ENCODE measurements around the gene TIFAB. TPM values are rescaled to one million over a fixed set of nuclear protein-coding genes. Genes with fewer than 3 reads are reported as not detected.

TIFAB gene
- total RNA-seq, 1 experiment from 2014 or later: not detected

- Histone ChIP-seq H2AFZ (ENCODE audit: low read depth, low read length, poor library complexity, severe bottlenecking) (no peak overlapping the region), H3K4me3 (replicated peaks in 1 of 2; ENCODE audit: low read depth in 1 of 2, low read length in 2 of 2) (no peak overlapping the region), H3K9ac (ENCODE audit: low read length) (no peak overlapping the region), H3K79me2 (ENCODE audit: insufficient read depth, low read length) (no peaks in the 10 kb centered on the region), H3K27me3 (ENCODE audit: insufficient read depth, low read length) (no peaks in the 10 kb centered on the region; the same call in 1 of the 2 replicates), H4K20me1 (ENCODE audit: insufficient read depth) (no peaks in the 10 kb centered on the region), H3K9me2 (ENCODE audit: insufficient read depth) (no peaks in the 10 kb centered on the region), H3K4me1 (ENCODE audit: control insufficient read depth in 1 of 2, insufficient read depth in 2 of 2, low read length in 2 of 2) (peaks cover 3 to 6% of the 10 kb centered on the region in 2 experiments; a peak in 3 of 4 replicates), H3K36me3 (ENCODE audit: control insufficient read depth in 1 of 2, insufficient read depth in 2 of 2, low read length in 2 of 2) (no peaks in the 10 kb centered on the region), H3K27ac (ENCODE audit: low read depth, low read length) (no peak overlapping the region), H3K9me3 (ENCODE audit: control insufficient read depth in 1 of 2, insufficient read depth in 1 of 2, low read depth in 1 of 2, low read length in 2 of 2) (no peaks in the 10 kb centered on the region), H3K4me2 (ENCODE audit: low read length) (no peak overlapping the region)
- intact Hi-C loops (cut with micrococcal nuclease): no loop called here
- ATAC-seq (no peak), DNase-seq (ENCODE audit: low read depth, low spot score) (no peak)
- TF ChIP-seq JUND (IDR thresholded peaks at IDR 0.05): no peak
- TF ChIP-seq SRF (IDR thresholded peaks at IDR 0.05; ENCODE audit: low read depth): no peak
- no peak for TF ChIP-seq SP1 (IDR thresholded peaks at IDR 0.05; ENCODE audit: low read depth)
- no peak for TF ChIP-seq POLR2A (IDR thresholded peaks at IDR 0.05; ENCODE audit: borderline replicate concordance, extremely low read depth, insufficient read depth, insufficient read length)
- TF ChIP-seq ZNF274 (IDR thresholded peaks at IDR 0.05; ENCODE audit: low read depth, low read length): no peak
- TF ChIP-seq ZBTB33 (IDR thresholded peaks at IDR 0.05; ENCODE audit: extremely low read depth, insufficient replicate concordance, low read length): no peak
- TF ChIP-seq, protein P1, sequence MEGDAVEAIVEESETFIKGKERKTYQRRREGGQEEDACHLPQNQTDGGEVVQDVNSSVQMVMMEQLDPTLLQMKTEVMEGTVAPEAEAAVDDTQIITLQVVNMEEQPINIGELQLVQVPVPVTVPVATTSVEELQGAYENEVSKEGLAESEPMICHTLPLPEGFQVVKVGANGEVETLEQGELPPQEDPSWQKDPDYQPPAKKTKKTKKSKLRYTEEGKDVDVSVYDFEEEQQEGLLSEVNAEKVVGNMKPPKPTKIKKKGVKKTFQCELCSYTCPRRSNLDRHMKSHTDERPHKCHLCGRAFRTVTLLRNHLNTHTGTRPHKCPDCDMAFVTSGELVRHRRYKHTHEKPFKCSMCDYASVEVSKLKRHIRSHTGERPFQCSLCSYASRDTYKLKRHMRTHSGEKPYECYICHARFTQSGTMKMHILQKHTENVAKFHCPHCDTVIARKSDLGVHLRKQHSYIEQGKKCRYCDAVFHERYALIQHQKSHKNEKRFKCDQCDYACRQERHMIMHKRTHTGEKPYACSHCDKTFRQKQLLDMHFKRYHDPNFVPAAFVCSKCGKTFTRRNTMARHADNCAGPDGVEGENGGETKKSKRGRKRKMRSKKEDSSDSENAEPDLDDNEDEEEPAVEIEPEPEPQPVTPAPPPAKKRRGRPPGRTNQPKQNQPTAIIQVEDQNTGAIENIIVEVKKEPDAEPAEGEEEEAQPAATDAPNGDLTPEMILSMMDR (IDR thresholded peaks at IDR 0.05 in 2 of 3, conservative IDR thresholded peaks at IDR 0.05 in 1 of 3; ENCODE audit: borderline replicate concordance in 1 of 3, insufficient read depth in 1 of 3, low read depth in 2 of 3, low read length in 2 of 3): no peak
- TF ChIP-seq RAD21 (IDR thresholded peaks at IDR 0.05; ENCODE audit: low read depth): no peak
- TF ChIP-seq REST (IDR thresholded peaks at IDR 0.05; ENCODE audit: low read depth): no peak
- TF ChIP-seq YY1 (IDR thresholded peaks at IDR 0.05; ENCODE audit: extremely low read depth, insufficient replicate concordance, low read depth, low read length): no peak
- no peak for TF ChIP-seq EGR1 (IDR thresholded peaks at IDR 0.05; ENCODE audit: low read depth)
- TF ChIP-seq, protein P2, sequence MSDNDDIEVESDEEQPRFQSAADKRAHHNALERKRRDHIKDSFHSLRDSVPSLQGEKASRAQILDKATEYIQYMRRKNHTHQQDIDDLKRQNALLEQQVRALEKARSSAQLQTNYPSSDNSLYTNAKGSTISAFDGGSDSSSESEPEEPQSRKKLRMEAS (IDR thresholded peaks at IDR 0.05): no peak
- TF ChIP-seq ELF1 (IDR thresholded peaks at IDR 0.05; ENCODE audit: borderline replicate concordance, low read depth): no peak
- TF ChIP-seq CBX3 (IDR thresholded peaks at IDR 0.05; ENCODE audit: low read depth): no peak
- TF ChIP-seq FOSL1 (IDR thresholded peaks at IDR 0.05; ENCODE audit: low read depth): no peak
- no peak for TF ChIP-seq EZH2 (IDR thresholded peaks at IDR 0.05)
- no peak for TF ChIP-seq EZH2phosphoT487 (IDR thresholded peaks at IDR 0.05; ENCODE audit: borderline replicate concordance)
- no peak for TF ChIP-seq ZFX (IDR thresholded peaks at IDR 0.05)
- no peak for TF ChIP-seq SIN3A (IDR thresholded peaks at IDR 0.05; ENCODE audit: low read depth)
- TF ChIP-seq TCF7L2 (IDR thresholded peaks at IDR 0.05; ENCODE audit: borderline replicate concordance, extremely low read depth, insufficient read depth, insufficient read length): no peak
- CTCF ChIA-PET: interaction anchor here (1.2 kb wide), 1 partner anchor 14 kb away, joined by 6 read pairs; no protein-coding TSS in a partner anchor
- RAD21 ChIA-PET (ENCODE audit: low non-redundant PET in 1 of 2, low total read pairs in 2 of 2, uncharacterized antibody in 2 of 2, unreplicated experiment in 2 of 2): no interaction called here
- POLR2A ChIA-PET: no interaction called here
- BruUV-seq (replicated peaks): no TSS peak
Observed at GRCh38 chr5:135443161-135443960, 8.8 kb downstream of the TIFAB start.

Data from HCT116 (cell line).